ENCODE measurements around the gene SUMO3. TPM values are rescaled to one million over a fixed set of nuclear protein-coding genes. Genes with fewer than 3 reads are reported as not detected.

The SUMO3 gene
- total and polyA plus RNA-seq, 7 donors, result 38.6 to 86.6 (median 62.1) TPM

GRCh38 chr21:44848821-44849521 is 31.1 kb upstream of the SUMO3 start:
- peaks cover 0 to 6% (median 0%) of the 10 kb centered on the region in 3 donors for H3K27me3 ChIP-seq (ENCODE audit: insufficient read depth in 3 of 3, low read length in 2 of 3)
- WGBS, 3 donors, result 92 to 95% (median 93%) methylated on average over 35 to 36 of the region's 36 CpGs
- ATAC-seq, result no peak
- H3K9me3 ChIP-seq, result no peaks in the 10 kb centered on the region
- TF ChIP-seq CTCF (IDR thresholded peaks at IDR 0.05), result no peak
- DNase-seq, result no peak
- H3K27ac ChIP-seq, result no peak overlapping the region
- intact Hi-C loops (cut with DNase I), result no loop called here
- no peak overlapping the region for H3K4me3 ChIP-seq
- H3K4me1 ChIP-seq, result peaks cover 14% of the 10 kb centered on the region
- H3K36me3 ChIP-seq (ENCODE audit: insufficient read depth in 1 of 2, low read depth in 1 of 2), result peaks cover 7 to 44% of the 10 kb centered on the region in 2 donors

- no peak for DNase-seq
- peaks cover 10% of the 10 kb centered on the region for H3K4me1 ChIP-seq
- intact Hi-C loops (cut with DNase I), result no loop called here
- no peak overlapping the region for H3K27ac ChIP-seq
- H3K36me3 ChIP-seq (ENCODE audit: insufficient read depth in 1 of 2, low read depth in 1 of 2), result peaks cover 7 to 36% of the 10 kb centered on the region in 2 donors
- H3K27me3 ChIP-seq (ENCODE audit: insufficient read depth in 3 of 3, low read length in 2 of 3), result peaks cover 0 to 21% (median 0%) of the 10 kb centered on the region in 3 donors
- TF ChIP-seq CTCF (IDR thresholded peaks at IDR 0.05), result no peak
- H3K4me3 ChIP-seq, result no peak overlapping the region
- peak; percentile 2 to 30 (median 15) for ATAC-seq
- WGBS, 3 donors, result 68 to 70% (median 69%) methylated on average over 24 of the region's 24 CpGs
- H3K9me3 ChIP-seq, result no peaks in the 10 kb centered on the region
Observed at GRCh38 chr21:44847261-44848056, 29.6 kb upstream of the SUMO3 start.

GRCh38 chr21:44846485-44847260 is 28.8 kb upstream of the SUMO3 start:
- Histone ChIP-seq H3K9me3 (no peaks in the 10 kb centered on the region), H3K27ac (no peak overlapping the region), H3K4me1 (peaks cover 10% of the 10 kb centered on the region), H3K36me3 (ENCODE audit: insufficient read depth in 1 of 2, low read depth in 1 of 2) (peaks cover 7 to 31% of the 10 kb centered on the region in 2 donors), H3K4me3 (peak overlapping the region; percentile 50), H3K27me3 (ENCODE audit: insufficient read depth in 3 of 3, low read length in 2 of 3) (peaks cover 0 to 25% (median 0%) of the 10 kb centered on the region in 3 donors)
- TF ChIP-seq CTCF (IDR thresholded peaks at IDR 0.05), result no peak
- peak; percentile 22 to 54 (median 30) for ATAC-seq
- intact Hi-C loops (cut with DNase I), result no loop called here
- WGBS, 3 donors, result 31 to 36% (median 35%) methylated on average over 27 of the region's 27 CpGs
- DNase-seq, result peak; percentile 59 to 75

GRCh38 chr21:44846224-44846484 is 28.3 kb upstream of the SUMO3 start:
- ATAC-seq, result no peak
- DNase-seq, result no peak
- peaks cover 7 to 27% of the 10 kb centered on the region in 2 donors for H3K36me3 ChIP-seq (ENCODE audit: insufficient read depth in 1 of 2, low read depth in 1 of 2)
- H3K9me3 ChIP-seq, result no peaks in the 10 kb centered on the region
- peaks cover 0 to 30% (median 0%) of the 10 kb centered on the region in 3 donors for H3K27me3 ChIP-seq (ENCODE audit: insufficient read depth in 3 of 3, low read length in 2 of 3)
- peak overlapping the region; percentile 50 for H3K4me3 ChIP-seq
- intact Hi-C loops (cut with DNase I), result no loop called here
- no peak for TF ChIP-seq CTCF (IDR thresholded peaks at IDR 0.05)
- no peak overlapping the region for H3K27ac ChIP-seq
- H3K4me1 ChIP-seq, result peaks cover 10% of the 10 kb centered on the region
- WGBS, 3 donors, result 9 to 23% (median 13%) methylated on average over 1 of the region's 1 CpG

Measured in psoas muscle (tissue), 8 donors.